Anterior cingulate cortex (tissue), 58 donors: ENCODE measurements around the gene LINGO4.

Experiments used
- DNase-seq, 58 donors: peaks; one replicate each; lab custom pipeline; 2025; lab: John Stamatoyannopoulos, UW

Gene LINGO4

GRCh38 chr1:151805066-151805820 is at the start of gene LINGO4:
LINGO4 (minus strand) TSS chr1:151805419; CDS start chr1:151802704, 2,715 bp downstream.
- no peak for DNase-seq

DNA sequence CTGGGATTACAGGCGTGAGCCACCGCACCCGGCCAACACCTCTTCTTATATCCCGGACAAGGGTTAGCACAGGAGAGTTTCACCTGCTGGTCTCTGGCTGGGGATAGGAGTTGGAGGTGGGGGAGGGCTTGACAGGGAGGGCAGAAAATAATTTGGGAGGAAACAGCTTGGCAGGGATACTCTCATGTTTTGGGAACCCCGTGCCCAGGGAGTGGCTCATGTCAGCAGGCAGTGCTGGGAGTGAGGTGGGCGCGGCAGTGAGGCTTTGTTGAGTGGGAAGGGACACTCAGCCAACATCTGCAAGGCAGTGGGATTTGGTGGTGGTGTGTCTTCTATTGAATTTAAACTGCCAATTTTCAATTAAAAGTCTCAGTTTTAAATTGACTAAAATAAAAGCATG is 49.4 kb upstream of the LINGO4 start:
- no peak for DNase-seq

- no peak for DNase-seq
These were observed 48.3 kb upstream of the LINGO4 start, which contains the start of gene THEM5 for GRCh38 chr1:151853411-151853943. THEM5 (minus strand) TSS chr1:151853712; CDS start chr1:151853565, 147 bp downstream.

- no peak for DNase-seq
These were observed 47.5 kb upstream of the LINGO4 start for GRCh38 chr1:151852733-151853132.

- no peak for DNase-seq
These were observed 46.7 kb upstream of the LINGO4 start for GRCh38 chr1:151851886-151852285.

- DNase-seq: no peak
These were observed 44.7 kb upstream of the LINGO4 start for GRCh38 chr1:151849871-151850270.

- DNase-seq: no peak
These were observed 43.9 kb upstream of the LINGO4 start for GRCh38 chr1:151849126-151849525.

DNA sequence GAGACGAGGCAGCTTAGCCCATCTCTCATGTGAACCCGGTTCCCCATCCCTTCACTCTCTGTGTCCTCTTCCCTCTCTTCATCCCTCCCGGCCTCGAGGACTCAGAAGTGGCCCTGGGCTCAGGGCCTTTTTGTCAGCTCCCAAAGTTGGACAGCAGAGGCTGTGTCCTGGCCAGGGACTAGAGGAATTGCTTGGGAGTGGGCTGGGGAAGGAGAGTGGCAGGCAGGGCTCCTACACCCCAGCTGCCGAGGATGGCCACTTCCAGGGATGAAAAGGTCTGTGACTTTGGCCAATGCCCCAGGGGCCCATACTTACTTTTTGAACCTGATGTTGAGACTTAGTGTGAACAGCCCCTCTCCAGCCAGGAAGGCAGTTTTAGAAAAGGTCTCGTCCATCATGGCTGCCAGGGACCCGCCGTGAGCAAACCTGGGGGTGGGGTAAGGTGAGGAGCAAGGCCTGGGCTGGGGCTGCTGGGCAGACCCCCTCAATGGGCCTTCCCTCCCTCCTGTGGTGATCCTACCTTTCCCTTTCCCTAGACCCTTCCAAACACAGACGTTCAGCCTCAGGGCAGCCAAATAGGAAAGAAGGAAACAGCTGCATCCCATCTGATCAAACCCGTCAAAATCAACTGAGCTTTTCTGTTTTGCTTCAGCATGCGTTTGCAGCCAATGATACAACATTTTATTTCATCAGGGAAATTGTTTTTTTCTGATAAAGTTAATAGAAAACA is 42.8 kb upstream of the LINGO4 start:
- no peak for DNase-seq

- no peak for DNase-seq
These were observed 41.5 kb upstream of the LINGO4 start for GRCh38 chr1:151846686-151847237.

DNA sequence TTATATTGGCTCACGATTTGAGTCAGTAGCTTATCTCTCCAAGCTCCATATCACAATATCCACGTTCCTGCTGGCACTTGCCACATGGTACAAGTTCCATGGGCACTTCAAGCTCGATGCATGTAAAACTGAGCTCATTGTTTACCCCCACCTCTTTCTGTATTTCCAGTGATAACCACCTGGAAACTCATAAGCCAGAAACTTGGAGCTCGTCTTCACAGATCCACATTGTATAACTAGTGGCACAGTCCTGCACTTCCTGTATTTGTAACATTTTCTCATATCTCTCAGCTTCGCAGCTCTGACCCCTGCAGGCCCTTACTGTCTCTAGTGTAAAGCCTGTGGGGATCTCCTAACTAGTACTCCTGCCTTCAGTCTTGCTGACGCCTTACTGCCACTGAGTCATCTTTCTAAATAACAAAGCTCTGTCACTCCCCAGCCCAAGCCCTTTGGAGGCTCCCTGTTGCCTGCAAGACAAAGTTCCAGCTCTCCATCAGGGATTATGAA is 40.9 kb upstream of the LINGO4 start:
- no peak for DNase-seq

GRCh38 chr1:151843398-151843797 is 38.2 kb upstream of the LINGO4 start:
- no peak for DNase-seq

GRCh38 chr1:151841141-151841540 is 35.9 kb upstream of the LINGO4 start:
- peak in 5 of 58 donors; percentile 17 to 48 (median 34) for DNase-seq

GRCh38 chr1:151840421-151840820 is 35.2 kb upstream of the LINGO4 start:
- no peak for DNase-seq

DNA sequence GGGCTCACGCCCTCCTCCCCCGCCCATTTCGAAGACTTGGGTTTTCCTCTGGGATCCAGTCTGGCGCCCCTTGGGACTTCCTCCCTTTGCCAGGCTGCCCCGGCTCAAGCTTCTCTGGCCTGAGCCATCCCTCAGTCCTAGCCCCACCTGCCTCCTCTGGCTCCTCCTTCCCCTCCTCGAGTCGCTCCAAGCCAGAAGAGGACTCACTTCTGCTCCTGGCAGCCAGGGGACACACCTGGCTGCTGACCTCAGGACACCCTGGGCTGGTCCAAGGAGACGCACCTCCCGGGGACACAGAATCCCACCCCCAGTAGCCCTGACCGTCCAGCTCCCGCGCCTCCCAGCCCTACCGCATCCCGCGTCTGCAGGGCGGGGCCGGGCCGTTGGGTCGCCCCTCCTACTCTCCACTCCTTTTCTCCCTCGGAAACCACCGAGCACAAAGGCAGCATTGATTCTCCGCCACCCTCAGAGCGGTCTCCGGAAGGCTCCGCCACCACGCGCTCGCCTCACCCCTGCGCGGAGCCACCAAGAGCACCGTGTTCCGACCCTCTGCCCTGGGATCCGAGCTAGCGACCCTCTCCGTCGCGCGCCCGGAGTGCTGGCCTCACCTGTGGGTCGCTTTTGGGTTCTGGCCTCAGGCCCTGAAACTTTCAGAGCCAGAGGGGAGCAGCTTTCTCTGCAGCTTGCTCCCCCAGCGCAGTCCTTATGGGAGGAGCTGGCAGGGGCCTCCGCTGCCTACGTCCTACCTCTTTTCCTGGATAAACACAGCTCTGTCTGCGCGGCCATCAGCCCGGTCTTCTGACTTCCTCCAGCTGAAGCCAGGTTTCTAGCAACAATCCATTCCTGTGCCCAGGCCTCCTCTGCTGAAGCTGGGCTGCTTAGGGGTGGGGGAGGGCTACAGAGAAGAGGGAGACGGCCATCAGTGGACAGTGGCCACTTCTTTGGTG is 34.5 kb upstream of the LINGO4 start, which contains the start of gene C2CD4D:
TSS of gene C2CD4D (minus strand) at position 364 of the 947 bp plus-strand sequence. CDS start 831 bp downstream, outside the sequence.
- DNase-seq: peak in 56 of 58 donors; percentile 23 to 91 (median 71)

DNA sequence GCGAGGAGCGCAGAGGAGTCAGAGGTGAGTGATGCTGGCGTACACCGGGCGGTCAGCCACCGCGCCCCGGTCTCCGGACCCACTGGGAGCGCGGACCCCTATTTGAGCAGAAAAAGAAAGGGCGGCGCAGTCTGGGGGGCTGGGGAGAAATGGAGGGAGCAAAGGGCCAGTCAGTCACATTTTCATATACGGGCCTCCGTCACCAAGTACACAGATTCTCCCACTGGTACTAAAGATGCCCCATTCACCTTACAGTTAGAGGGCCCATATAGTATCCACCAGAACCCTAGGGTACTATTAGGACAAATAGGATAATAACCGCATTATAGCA is 33.8 kb upstream of the LINGO4 start:
- no peak for DNase-seq

DNA sequence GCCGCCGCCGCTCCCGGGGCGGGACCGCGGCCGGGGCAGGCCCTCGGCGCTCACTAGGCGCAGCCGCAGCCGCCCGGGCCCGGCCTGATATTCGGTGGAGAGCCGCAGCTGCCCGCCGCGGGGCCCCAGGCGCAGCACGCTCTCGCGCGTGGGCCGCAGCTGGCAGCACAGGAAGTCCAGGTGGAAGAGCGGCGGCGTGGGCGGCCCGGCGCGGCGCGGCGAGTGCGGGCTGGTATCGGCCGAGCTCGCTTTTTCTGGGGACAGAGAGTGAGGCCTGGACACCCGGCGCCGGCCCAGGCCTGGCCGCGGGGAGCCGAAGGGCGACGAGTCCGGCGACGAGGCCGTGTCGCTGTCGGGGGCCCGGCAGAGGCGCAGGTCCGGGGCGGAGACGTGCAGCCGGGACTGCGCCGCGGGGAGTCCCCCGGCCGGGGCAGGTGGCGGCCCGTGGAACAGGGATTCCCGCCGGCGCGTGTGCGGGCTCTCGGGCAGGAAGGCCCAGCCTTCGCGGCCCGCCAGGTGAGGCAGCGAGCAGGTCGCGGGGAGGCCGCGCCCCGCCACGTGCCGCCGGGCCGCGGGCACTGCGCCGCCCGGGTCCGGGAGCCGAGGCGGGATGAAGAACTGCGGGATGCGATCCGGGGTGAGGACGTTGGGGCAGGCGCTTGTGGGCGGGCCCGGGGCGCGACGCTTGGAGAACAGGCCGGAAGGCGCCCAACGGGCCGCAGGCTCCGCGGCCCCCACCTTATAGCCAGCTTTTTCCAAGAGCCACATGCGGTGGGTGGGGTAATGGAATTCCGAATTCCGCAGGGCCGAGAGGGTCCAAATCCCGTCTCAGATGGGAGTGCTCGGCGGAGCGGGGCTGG is 33.2 kb upstream of the LINGO4 start:
- DNase-seq: peak in 3 of 58 donors; percentile 8 to 21 (median 10)

GRCh38 chr1:151837884-151838221 is 32.6 kb upstream of the LINGO4 start:
- DNase-seq: no peak

- no peak for DNase-seq
These were observed 32.0 kb upstream of the LINGO4 start for GRCh38 chr1:151837197-151837596.

- no peak for DNase-seq
These were observed 30.4 kb upstream of the LINGO4 start for GRCh38 chr1:151835596-151835995.
